ENCODE measurements around the gene PCDH9. TPM values are rescaled to one million over a fixed set of nuclear protein-coding genes. Genes with fewer than 3 reads are reported as not detected.

Gene PCDH9
- total RNA-seq, 2 donors from 2014 or later = 0.44 to 1.0 TPM

GRCh38 chr13:66948910-66949309 is 281.2 kb downstream of the PCDH9 start:
- intact Hi-C loops (cut with DNase I) = no loop called here
- Histone ChIP-seq H3K4me1 (no peaks in the 10 kb centered on the region), H3K9me3 (no peaks in the 10 kb centered on the region), H3K27me3 (no peaks in the 10 kb centered on the region), H3K36me3 (no peaks in the 10 kb centered on the region), H3K27ac (no peak overlapping the region), H3K4me3 (no peak overlapping the region), H3K9ac (ENCODE audit: low read depth in 2 of 2, low read length in 2 of 2) (no peak overlapping the region)
- TF ChIP-seq CTCF (IDR thresholded peaks at IDR 0.05) = no peak
- no peak for DNase-seq

DNA sequence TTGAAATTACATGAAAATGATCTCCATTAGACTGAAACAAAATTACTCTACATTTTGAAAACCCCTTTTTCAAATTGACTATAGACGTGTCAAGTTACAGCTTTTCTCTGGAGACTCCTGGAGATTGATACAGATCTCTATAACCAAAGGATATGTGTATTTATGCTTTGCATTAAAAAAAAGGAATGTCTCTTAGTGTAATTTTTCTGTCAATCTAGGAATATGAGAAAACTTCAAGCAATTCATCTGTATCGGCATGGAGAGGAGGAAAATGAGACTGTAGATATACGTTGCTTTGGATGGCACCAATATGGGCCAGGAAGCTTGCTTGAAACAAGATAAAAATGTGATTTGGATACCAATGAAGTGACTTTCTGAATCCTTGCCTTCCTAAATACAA is 286.6 kb downstream of the PCDH9 start:
- Histone ChIP-seq H3K4me1 (no peaks in the 10 kb centered on the region), H3K36me3 (no peaks in the 10 kb centered on the region), H3K4me3 (no peak overlapping the region), H3K9me3 (no peaks in the 10 kb centered on the region), H3K9ac (ENCODE audit: low read depth in 2 of 2, low read length in 2 of 2) (no peak overlapping the region), H3K27ac (no peak overlapping the region), H3K27me3 (no peaks in the 10 kb centered on the region)
- no peak for DNase-seq
- TF ChIP-seq CTCF (IDR thresholded peaks at IDR 0.05) = no peak
- intact Hi-C loops (cut with DNase I) = no loop called here

DNA sequence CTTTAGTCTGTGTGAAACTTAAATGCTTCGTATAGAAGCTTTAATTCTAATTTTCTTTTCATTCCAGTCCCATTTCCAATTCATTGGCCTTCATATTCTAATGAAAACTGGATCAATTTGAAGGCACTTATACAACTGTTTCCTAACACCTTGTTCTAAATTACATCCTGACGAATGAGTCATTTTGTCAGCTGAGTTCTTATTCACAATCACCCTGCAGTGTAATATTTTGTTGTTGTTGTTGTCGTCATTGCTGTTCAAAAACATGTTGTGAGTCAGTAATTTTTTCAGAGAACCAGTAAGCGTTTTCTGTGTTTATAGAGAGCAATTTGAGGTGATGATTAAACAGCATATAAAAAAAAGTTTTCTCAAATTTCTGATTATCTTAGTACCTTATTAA is 290.0 kb downstream of the PCDH9 start:
- no peaks in the 10 kb centered on the region for H3K4me1 ChIP-seq
- H3K9me3 ChIP-seq = no peaks in the 10 kb centered on the region
- intact Hi-C loops (cut with DNase I) = no loop called here
- no peak overlapping the region for H3K4me3 ChIP-seq
- TF ChIP-seq CTCF (IDR thresholded peaks at IDR 0.05) = no peak
- DNase-seq = no peak
- H3K36me3 ChIP-seq = no peaks in the 10 kb centered on the region
- H3K9ac ChIP-seq (ENCODE audit: low read depth in 2 of 2, low read length in 2 of 2) = no peak overlapping the region
- H3K27me3 ChIP-seq = no peaks in the 10 kb centered on the region
- H3K27ac ChIP-seq = no peak overlapping the region

GRCh38 chr13:66937423-66937822 is 292.7 kb downstream of the PCDH9 start:
- no peak overlapping the region for H3K4me3 ChIP-seq
- H3K27ac ChIP-seq = no peak overlapping the region
- TF ChIP-seq CTCF (IDR thresholded peaks at IDR 0.05) = no peak
- H3K9me3 ChIP-seq = no peaks in the 10 kb centered on the region
- H3K27me3 ChIP-seq = no peaks in the 10 kb centered on the region
- no peaks in the 10 kb centered on the region for H3K4me1 ChIP-seq
- H3K9ac ChIP-seq (ENCODE audit: low read depth in 2 of 2, low read length in 2 of 2) = no peak overlapping the region
- no peaks in the 10 kb centered on the region for H3K36me3 ChIP-seq
- intact Hi-C loops (cut with DNase I) = no loop called here
- DNase-seq = no peak

GRCh38 chr13:66933994-66934393 is 296.1 kb downstream of the PCDH9 start:
- Histone ChIP-seq H3K4me1 (no peaks in the 10 kb centered on the region), H3K27me3 (no peaks in the 10 kb centered on the region), H3K27ac (no peak overlapping the region), H3K9me3 (no peaks in the 10 kb centered on the region), H3K9ac (ENCODE audit: low read depth in 2 of 2, low read length in 2 of 2) (no peak overlapping the region), H3K4me3 (no peak overlapping the region), H3K36me3 (no peaks in the 10 kb centered on the region)
- no peak for TF ChIP-seq CTCF (IDR thresholded peaks at IDR 0.05)
- intact Hi-C loops (cut with DNase I) = no loop called here
- DNase-seq = no peak

- H3K9ac ChIP-seq (ENCODE audit: low read depth in 2 of 2, low read length in 2 of 2) = no peak overlapping the region
Measured at GRCh38 chr13:66933527-66933926, 296.6 kb downstream of the PCDH9 start.

More at GRCh38 chr13:66933527-66933926, 296.6 kb downstream of the PCDH9 start:
- intact Hi-C loops (cut with DNase I) = no loop called here
- no peaks in the 10 kb centered on the region for H3K4me1 ChIP-seq
- TF ChIP-seq CTCF (IDR thresholded peaks at IDR 0.05) = no peak
- H3K27ac ChIP-seq = no peak overlapping the region
- no peaks in the 10 kb centered on the region for H3K36me3 ChIP-seq
- DNase-seq = no peak
- no peaks in the 10 kb centered on the region for H3K27me3 ChIP-seq
- no peak overlapping the region for H3K4me3 ChIP-seq
- no peaks in the 10 kb centered on the region for H3K9me3 ChIP-seq
